HepG2 (cell line): ENCODE measurements around the gene CLEC20A. TPM values are rescaled to one million over a fixed set of nuclear protein-coding genes. Genes with fewer than 3 reads are reported as not detected.

Experiments
- AKAP8 ChIP-seq: sonication (generic); formaldehyde crosslinking; IDR thresholded peaks from 2 replicates; pipeline ENCODE4 v1.5.1; 2020; ENCODE audit warnings: mild to moderate bottlenecking, missing genetic modification reagents
- ARNTL ChIP-seq: sonication (generic); formaldehyde crosslinking; IDR thresholded peaks from 2 replicates; pipeline ENCODE4 v1.4.0; 2020; ENCODE audit warnings: mild to moderate bottlenecking, missing genetic modification reagents
- GATAD1 ChIP-seq: IDR thresholded peaks from 2 replicates; pipeline ENCODE4 v1.6.1; 2016; ENCODE audit warnings: missing genetic modification reagents, missing compliant biosample characterization
- GTF2F1 ChIP-seq: fragments of 150-350 bp; IDR thresholded peaks from 2 replicates; pipeline ENCODE4 v1.6.1; 2014; ENCODE audit warnings: low read length
- GTF3A ChIP-seq: sonication (generic); formaldehyde crosslinking; conservative IDR thresholded peaks from 2 replicates; pipeline ENCODE4 v1.4.0; 2020; ENCODE audit warnings: mild to moderate bottlenecking, missing genetic modification reagents
- KLF11 ChIP-seq: IDR thresholded peaks from 2 replicates; pipeline ENCODE4 v1.6.1; 2016; ENCODE audit warnings: missing compliant biosample characterization
- NRL ChIP-seq: sonication (generic); formaldehyde crosslinking; IDR thresholded peaks from 2 replicates; pipeline ENCODE4 v1.5.0; 2020; ENCODE audit warnings: missing genetic modification reagents, mild to moderate bottlenecking, moderate library complexity, borderline replicate concordance
- PTBP1 ChIP-seq: fragments of 200-400 bp; formaldehyde crosslinking; IDR thresholded peaks from 2 replicates; pipeline ENCODE4 v1.6.1; 2018; ENCODE audit warnings: low read length, low read depth; ENCODE audit not compliant: poor library complexity, severe bottlenecking
- RARA ChIP-seq: IDR thresholded peaks from 2 replicates; pipeline ENCODE4 v1.6.1; 2016; ENCODE audit warnings: missing genetic modification reagents, missing compliant biosample characterization
- SETDB1 ChIP-seq: sonication (generic); formaldehyde crosslinking; IDR thresholded peaks from 2 replicates; pipeline ENCODE4 v1.5.1; 2020; ENCODE audit warnings: missing genetic modification reagents, mild to moderate bottlenecking, borderline replicate concordance
- SMC3 ChIP-seq: IDR thresholded peaks from 2 replicates; pipeline ENCODE4 v1.6.1; 2011; ENCODE audit warnings: low read length, improper control_type of control experiment
- SRF ChIP-seq: IDR thresholded peaks from 2 replicates; pipeline ENCODE4 v1.6.1; 2011; ENCODE audit warnings: mild to moderate bottlenecking, low read depth, low read length, moderate library complexity
- TBX3 ChIP-seq: fragments of 450-650 bp; IDR thresholded peaks from 2 replicates; pipeline ENCODE4 v1.6.1; 2017; ENCODE audit warnings: antibody characterized with exemption, mild to moderate bottlenecking, inconsistent platforms, borderline replicate concordance
- ZEB1 ChIP-seq: IDR thresholded peaks from 2 replicates; pipeline ENCODE4 v1.6.1; 2012; ENCODE audit warnings: mild to moderate bottlenecking, low read depth, inconsistent platforms; ENCODE audit not compliant: insufficient replicate concordance
- ZNF329 ChIP-seq: sonication (generic); formaldehyde crosslinking; IDR thresholded peaks from 2 replicates; pipeline ENCODE4 v1.9.0; 2021; ENCODE audit warnings: low read depth, mild to moderate bottlenecking, missing genetic modification reagents
- ZNF569 ChIP-seq: sonication (generic); formaldehyde crosslinking; IDR thresholded peaks from 2 replicates; pipeline ENCODE4 v1.5.0; 2020; ENCODE audit warnings: mild to moderate bottlenecking, missing genetic modification reagents, moderate library complexity, borderline replicate concordance
- ZNF724P ChIP-seq: sonication (generic); formaldehyde crosslinking; IDR thresholded peaks from 2 replicates; pipeline ENCODE4 v1.8.0; 2022; ENCODE audit warnings: missing genetic modification reagents, borderline replicate concordance
- ZSCAN25 ChIP-seq: sonication (generic); formaldehyde crosslinking; IDR thresholded peaks from 2 replicates; pipeline ENCODE4 v1.8.0; 2022; ENCODE audit warnings: mild to moderate bottlenecking, missing genetic modification reagents
- polyA plus RNA-seq, 8 experiments: library from polyadenylated mRNA; depleted of rRNA in 3 of 8; stranded (reverse) in 7 of 8; unstranded in 1 of 8; fragments of >200 nt; fragmentation: Illumina TruSeq in 4 of 8; extraction: Trizol in 4 of 8; gene quantifications; 2 replicates each; pipeline versions ENCODE4 v1.2.1 to v1.2.3, GENCODE V29; 2011 to 2016; ENCODE audit warnings: low read depth in 4 of 8, missing spikeins in 1 of 8, mixed read lengths in 1 of 8; ENCODE audit not compliant: insufficient read depth in 1 of 8
- total RNA-seq, 5 experiments: library from RNA; depleted of rRNA; stranded (reverse); fragments of >200 nt; fragmentation: Illumina TruSeq; extraction: Trizol; gene quantifications; 2 replicates each; pipeline ENCODE4 v1.2.3, GENCODE V29; 2016; ENCODE audit warnings: low read depth in 1 of 5
- TF ChIP-seq, protein P1 (sequence below): sonication (generic); formaldehyde crosslinking; IDR thresholded peaks from 2 replicates; pipeline ENCODE4 v1.5.0; 2020; ENCODE audit warnings: mild to moderate bottlenecking, missing genetic modification reagents
- TF ChIP-seq, protein P2 (sequence below): sonication (generic); formaldehyde crosslinking; IDR thresholded peaks from 2 replicates; pipeline ENCODE4 v1.5.0; 2020; ENCODE audit warnings: missing genetic modification reagents, mild to moderate bottlenecking, borderline replicate concordance
- TF ChIP-seq, protein P3 (sequence below): sonication (generic); formaldehyde crosslinking; IDR thresholded peaks from 2 replicates; pipeline ENCODE4 v1.4.0; 2020; ENCODE audit warnings: missing genetic modification reagents
- TF ChIP-seq, protein P4 (sequence below): sonication (generic); formaldehyde crosslinking; IDR thresholded peaks from 2 replicates; pipeline ENCODE4 v1.4.0; 2020; ENCODE audit warnings: missing genetic modification reagents
- TF ChIP-seq, protein P5 (sequence below): sonication (generic); formaldehyde crosslinking; IDR thresholded peaks from 2 replicates; pipeline ENCODE4; 2020; ENCODE audit warnings: missing genetic modification reagents, mild to moderate bottlenecking, borderline replicate concordance

Gene CLEC20A
- total and polyA plus RNA-seq, 2 of the 13 experiments (the other 11 are each of a cell fraction or from before 2014, with no cell fraction given): not detected

DNA sequence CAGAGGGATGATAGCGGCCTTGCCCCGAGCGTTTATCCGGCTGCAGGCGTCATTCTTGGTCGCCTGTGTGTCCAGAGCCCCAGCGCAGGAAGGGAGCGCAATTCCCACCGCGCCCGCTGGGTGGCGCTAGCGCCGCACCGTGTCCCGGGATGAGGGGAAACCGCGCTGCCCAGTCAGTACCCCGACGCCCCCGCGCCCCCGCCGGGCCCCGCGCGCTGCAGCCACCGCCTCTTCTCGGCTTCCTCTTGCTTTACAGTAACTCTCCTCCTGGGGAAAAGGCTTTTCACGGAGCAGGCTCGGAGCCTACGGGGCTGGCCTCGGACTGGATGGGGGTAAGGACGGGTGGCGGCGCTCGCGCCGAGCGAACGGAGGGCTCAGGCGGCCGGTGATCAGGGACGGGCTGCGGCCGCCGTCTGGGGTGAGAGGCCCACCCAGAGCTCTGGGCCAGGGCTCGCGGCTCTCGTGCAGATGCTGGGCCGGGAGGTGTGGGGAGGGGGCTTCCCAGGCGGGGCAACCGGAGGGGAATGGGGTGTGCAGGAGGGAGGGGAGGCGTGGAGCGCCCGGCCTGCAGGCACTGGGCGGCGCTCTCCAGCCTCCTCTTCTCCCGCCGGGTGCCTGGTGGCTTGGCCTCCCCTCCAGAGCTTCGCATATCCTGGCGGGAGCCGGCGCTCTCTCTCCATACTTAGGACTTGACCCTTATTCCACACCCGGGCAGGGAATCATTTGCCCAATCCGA lies 46.0 kb upstream of the CLEC20A start (continued):
- TF ChIP-seq AKAP8: no peak
- TF ChIP-seq ZNF724P: no peak
- no peak for TF ChIP-seq ZSCAN25 (CRISPR knock-in tag)
- TF ChIP-seq RARA: no peak
- TF ChIP-seq, protein P1, sequence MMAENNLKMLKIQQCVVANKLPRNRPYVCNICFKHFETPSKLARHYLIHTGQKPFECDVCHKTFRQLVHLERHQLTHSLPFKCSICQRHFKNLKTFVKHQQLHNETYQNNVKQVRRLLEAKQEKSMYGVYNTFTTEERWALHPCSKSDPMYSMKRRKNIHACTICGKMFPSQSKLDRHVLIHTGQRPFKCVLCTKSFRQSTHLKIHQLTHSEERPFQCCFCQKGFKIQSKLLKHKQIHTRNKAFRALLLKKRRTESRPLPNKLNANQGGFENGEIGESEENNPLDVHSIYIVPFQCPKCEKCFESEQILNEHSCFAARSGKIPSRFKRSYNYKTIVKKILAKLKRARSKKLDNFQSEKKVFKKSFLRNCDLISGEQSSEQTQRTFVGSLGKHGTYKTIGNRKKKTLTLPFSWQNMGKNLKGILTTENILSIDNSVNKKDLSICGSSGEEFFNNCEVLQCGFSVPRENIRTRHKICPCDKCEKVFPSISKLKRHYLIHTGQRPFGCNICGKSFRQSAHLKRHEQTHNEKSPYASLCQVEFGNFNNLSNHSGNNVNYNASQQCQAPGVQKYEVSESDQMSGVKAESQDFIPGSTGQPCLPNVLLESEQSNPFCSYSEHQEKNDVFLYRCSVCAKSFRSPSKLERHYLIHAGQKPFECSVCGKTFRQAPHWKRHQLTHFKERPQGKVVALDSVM: peak; percentile 68; the same call in 1 of the 2 replicates
- TF ChIP-seq, protein P2, sequence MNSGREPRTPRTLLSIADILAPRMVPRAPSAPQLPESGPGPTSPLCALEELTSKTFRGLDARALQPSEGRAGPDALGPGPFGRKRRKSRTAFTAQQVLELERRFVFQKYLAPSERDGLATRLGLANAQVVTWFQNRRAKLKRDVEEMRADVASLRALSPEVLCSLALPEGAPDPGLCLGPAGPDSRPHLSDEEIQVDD (CRISPR knock-in tag): no peak; the same call in 1 of the 2 replicates
- TF ChIP-seq TBX3: no peak
- 0 out of 2 replicates have a peak, but pooled peaks have one; percentile 30 for TF ChIP-seq ZNF569 (CRISPR knock-in tag)
- no peak for TF ChIP-seq PTBP1
- TF ChIP-seq, protein P3, sequence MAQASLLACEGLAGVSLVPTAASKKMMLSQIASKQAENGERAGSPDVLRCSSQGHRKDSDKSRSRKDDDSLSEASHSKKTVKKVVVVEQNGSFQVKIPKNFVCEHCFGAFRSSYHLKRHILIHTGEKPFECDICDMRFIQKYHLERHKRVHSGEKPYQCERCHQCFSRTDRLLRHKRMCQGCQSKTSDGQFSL (CRISPR knock-in tag): no peak
- TF ChIP-seq SMC3: no peak
- TF ChIP-seq ARNTL: no peak
- 0 out of 2 replicates have a peak, but pooled peaks have one; percentile 5 for TF ChIP-seq KLF11 (CRISPR knock-in tag)
- no peak for TF ChIP-seq SETDB1 (CRISPR knock-in tag)
- no peak for TF ChIP-seq ZNF329
- TF ChIP-seq NRL: no peak; the same call in 1 of the 2 replicates
- TF ChIP-seq GATAD1: peak; percentile 68
- no peak for TF ChIP-seq ZEB1
- TF ChIP-seq, protein P4, sequence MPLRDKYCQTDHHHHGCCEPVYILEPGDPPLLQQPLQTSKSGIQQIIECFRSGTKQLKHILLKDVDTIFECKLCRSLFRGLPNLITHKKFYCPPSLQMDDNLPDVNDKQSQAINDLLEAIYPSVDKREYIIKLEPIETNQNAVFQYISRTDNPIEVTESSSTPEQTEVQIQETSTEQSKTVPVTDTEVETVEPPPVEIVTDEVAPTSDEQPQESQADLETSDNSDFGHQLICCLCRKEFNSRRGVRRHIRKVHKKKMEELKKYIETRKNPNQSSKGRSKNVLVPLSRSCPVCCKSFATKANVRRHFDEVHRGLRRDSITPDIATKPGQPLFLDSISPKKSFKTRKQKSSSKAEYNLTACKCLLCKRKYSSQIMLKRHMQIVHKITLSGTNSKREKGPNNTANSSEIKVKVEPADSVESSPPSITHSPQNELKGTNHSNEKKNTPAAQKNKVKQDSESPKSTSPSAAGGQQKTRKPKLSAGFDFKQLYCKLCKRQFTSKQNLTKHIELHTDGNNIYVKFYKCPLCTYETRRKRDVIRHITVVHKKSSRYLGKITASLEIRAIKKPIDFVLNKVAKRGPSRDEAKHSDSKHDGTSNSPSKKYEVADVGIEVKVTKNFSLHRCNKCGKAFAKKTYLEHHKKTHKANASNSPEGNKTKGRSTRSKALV (CRISPR knock-in tag): no peak
- no peak for TF ChIP-seq GTF2F1
- TF ChIP-seq SRF: no peak
- TF ChIP-seq, protein P5, sequence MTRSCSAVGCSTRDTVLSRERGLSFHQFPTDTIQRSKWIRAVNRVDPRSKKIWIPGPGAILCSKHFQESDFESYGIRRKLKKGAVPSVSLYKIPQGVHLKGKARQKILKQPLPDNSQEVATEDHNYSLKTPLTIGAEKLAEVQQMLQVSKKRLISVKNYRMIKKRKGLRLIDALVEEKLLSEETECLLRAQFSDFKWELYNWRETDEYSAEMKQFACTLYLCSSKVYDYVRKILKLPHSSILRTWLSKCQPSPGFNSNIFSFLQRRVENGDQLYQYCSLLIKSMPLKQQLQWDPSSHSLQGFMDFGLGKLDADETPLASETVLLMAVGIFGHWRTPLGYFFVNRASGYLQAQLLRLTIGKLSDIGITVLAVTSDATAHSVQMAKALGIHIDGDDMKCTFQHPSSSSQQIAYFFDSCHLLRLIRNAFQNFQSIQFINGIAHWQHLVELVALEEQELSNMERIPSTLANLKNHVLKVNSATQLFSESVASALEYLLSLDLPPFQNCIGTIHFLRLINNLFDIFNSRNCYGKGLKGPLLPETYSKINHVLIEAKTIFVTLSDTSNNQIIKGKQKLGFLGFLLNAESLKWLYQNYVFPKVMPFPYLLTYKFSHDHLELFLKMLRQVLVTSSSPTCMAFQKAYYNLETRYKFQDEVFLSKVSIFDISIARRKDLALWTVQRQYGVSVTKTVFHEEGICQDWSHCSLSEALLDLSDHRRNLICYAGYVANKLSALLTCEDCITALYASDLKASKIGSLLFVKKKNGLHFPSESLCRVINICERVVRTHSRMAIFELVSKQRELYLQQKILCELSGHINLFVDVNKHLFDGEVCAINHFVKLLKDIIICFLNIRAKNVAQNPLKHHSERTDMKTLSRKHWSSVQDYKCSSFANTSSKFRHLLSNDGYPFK (CRISPR knock-in tag): no peak
- no peak for TF ChIP-seq GTF3A (CRISPR knock-in tag)
